Trophoblast cell (in vitro differentiated cells and primary cell): ENCODE data around the gene UPK1B. TPM values are rescaled to one million over a fixed set of nuclear protein-coding genes. Genes with fewer than 3 reads are reported as not detected.
"Not testable (repeated sequence)": the region's sequence is repeated elsewhere in the genome, so short reads cannot be mapped to it uniquely, and the experiment has no call there.

Experiments
- DNase-seq, 2 donors: peaks; one replicate each; pipeline ENCODE4 v3.0.0-alpha.2; 2016
- H2AFZ ChIP-seq: 2 replicates; pipeline ENCODE4 v1.6.1; 2013; ENCODE audit warnings: low read length, moderate library complexity, mild to moderate bottlenecking; ENCODE audit not compliant: insufficient read depth, poor library complexity
- H2AK5ac ChIP-seq: 2 replicates; pipeline ENCODE4 v1.6.1; 2013; ENCODE audit warnings: mild to moderate bottlenecking, low read length
- H2BK120ac ChIP-seq: 2 replicates; pipeline ENCODE4 v1.6.1; 2013; ENCODE audit warnings: low read length, mild to moderate bottlenecking, moderate library complexity; ENCODE audit not compliant: insufficient read depth, poor library complexity
- H2BK12ac ChIP-seq: 2 replicates; pipeline ENCODE4 v1.6.1; 2013; ENCODE audit warnings: mild to moderate bottlenecking, low read length, moderate library complexity
- H2BK5ac ChIP-seq: 2 replicates; pipeline ENCODE4 v1.6.1; 2013; ENCODE audit warnings: low read length, low read depth, moderate library complexity, mild to moderate bottlenecking; ENCODE audit not compliant: poor library complexity
- H3K14ac ChIP-seq: 2 replicates; pipeline ENCODE4 v1.6.1; 2013; ENCODE audit warnings: mild to moderate bottlenecking, low read length
- H3K18ac ChIP-seq: 2 replicates; pipeline ENCODE4 v1.6.1; 2013; ENCODE audit warnings: mild to moderate bottlenecking, low read length
- H3K23ac ChIP-seq: 2 replicates; pipeline ENCODE4 v1.6.1; 2013; ENCODE audit warnings: low read length
- H3K27ac ChIP-seq: 2 replicates; pipeline ENCODE4 v1.5.1; 2013; ENCODE audit warnings: low read depth, mild to moderate bottlenecking, inconsistent platforms, low read length, moderate library complexity
- H3K27me3 ChIP-seq: 2 replicates; pipeline ENCODE4 v1.6.1; 2013; ENCODE audit warnings: inconsistent platforms, mild to moderate bottlenecking, low read length, moderate library complexity; ENCODE audit not compliant: insufficient read depth
- H3K36me3 ChIP-seq, 2 experiments: 1 replicate in 1 of 2; 2 replicates in 1 of 2; pipeline ENCODE4 v1.6.1; 2013; ENCODE audit warnings: low read length in 2 of 2, mild to moderate bottlenecking in 2 of 2, moderate library complexity in 1 of 2; ENCODE audit not compliant: insufficient read depth in 2 of 2, control insufficient read depth in 1 of 2
- H3K4ac ChIP-seq: 2 replicates; pipeline ENCODE4 v1.6.1; 2013; ENCODE audit warnings: low read depth, mild to moderate bottlenecking, low read length, moderate library complexity
- H3K4me1 ChIP-seq, 2 experiments: 1 replicate in 1 of 2; 2 replicates in 1 of 2; pipeline ENCODE4 v1.6.1; 2013; ENCODE audit warnings: low read length in 2 of 2, mild to moderate bottlenecking in 2 of 2, moderate library complexity in 1 of 2; ENCODE audit not compliant: insufficient read depth in 2 of 2, control insufficient read depth in 1 of 2
- H3K4me2 ChIP-seq: 2 replicates; pipeline ENCODE4 v1.6.1; 2013; ENCODE audit warnings: inconsistent platforms, mild to moderate bottlenecking, low read length, moderate library complexity
- H3K4me3 ChIP-seq: 2 replicates; pipeline ENCODE4 v1.5.1; 2013; ENCODE audit warnings: mild to moderate bottlenecking, low read depth, low read length, inconsistent platforms
- H3K79me1 ChIP-seq: one replicate; pipeline ENCODE4 v1.6.1; 2013; ENCODE audit warnings: low read length
- H3K79me2 ChIP-seq: 2 replicates; pipeline ENCODE4 v1.6.1; 2013; ENCODE audit warnings: low read length, mild to moderate bottlenecking; ENCODE audit not compliant: control insufficient read depth, insufficient read depth, poor library complexity
- H3K9ac ChIP-seq: 2 replicates; pipeline ENCODE4 v1.6.1; 2013; ENCODE audit warnings: mild to moderate bottlenecking, low read length
- H3K9me3 ChIP-seq: 2 replicates; pipeline ENCODE4 v1.6.1; 2013; ENCODE audit warnings: low read depth, mild to moderate bottlenecking, control low read depth, inconsistent platforms, low read length; ENCODE audit not compliant: insufficient read depth
- H4K12ac ChIP-seq: 2 replicates; pipeline ENCODE4 v1.6.1; 2013; ENCODE audit warnings: low read depth, mild to moderate bottlenecking, low read length, moderate library complexity
- H4K8ac ChIP-seq: 2 replicates; pipeline ENCODE4 v1.6.1; 2013; ENCODE audit warnings: low read depth, mild to moderate bottlenecking, low read length, moderate library complexity
- H4K91ac ChIP-seq: one replicate; pipeline ENCODE4 v1.6.1; 2013; ENCODE audit warnings: low read depth, mild to moderate bottlenecking, low read length, moderate library complexity
- WGBS: extraction: QIAGEN DNeasy Blood & Tissue Kit; methylation state at CpG from one replicate; pipeline ENCODE4 v1.1.7; 2013; ENCODE audit warnings: missing lambda C conversion rate; ENCODE audit not compliant: insufficient read length, insufficient coverage; ENCODE audit errors: extremely low coverage; 5-methylcytosine and 5-hydroxymethylcytosine counted together
- polyA plus RNA-seq: library from polyadenylated mRNA; stranded (reverse); fragments of 200-250 nt; gene quantifications from 2 replicates; pipeline ENCODE4 v1.2.3, GENCODE V29; 2013

UPK1B gene
- polyA plus RNA-seq: 0.14 and 0.19 TPM in 2 replicates

DNA sequence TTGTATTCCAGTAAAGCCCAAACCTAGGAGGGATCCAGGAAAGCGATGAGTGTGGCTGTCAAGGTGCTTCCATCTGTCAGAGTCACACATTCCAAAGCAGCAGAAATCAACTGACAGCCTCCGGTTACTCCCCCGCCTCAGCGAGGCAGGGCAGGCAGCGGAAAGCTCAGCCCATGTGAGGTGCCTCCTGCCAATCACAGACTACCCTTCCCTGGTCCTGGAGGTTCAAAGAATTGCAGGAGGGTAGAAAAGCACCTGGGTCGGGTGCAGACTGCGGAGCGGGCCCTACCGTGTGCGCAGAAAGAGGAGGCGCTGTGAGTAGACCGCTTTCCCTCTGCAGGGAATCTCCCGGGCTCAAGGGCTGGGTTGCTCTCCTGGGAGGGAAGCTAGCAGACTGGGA, at the start of gene UPK1B:
Gene UPK1B, plus strand, starts transcription at position 274 of the 400 bp plus-strand sequence. CDS start 13,144 bp downstream, outside the sequence.
- no peaks in the 10 kb centered on the region for H3K4me1 ChIP-seq
- no peaks in the 10 kb centered on the region for H3K79me2 ChIP-seq
- H3K23ac ChIP-seq: no peak within 1 kb of the TSS
- no peak within 1 kb of the TSS for H2AFZ ChIP-seq
- no peak within 1 kb of the TSS for H3K14ac ChIP-seq
- H4K91ac ChIP-seq: no peak within 1 kb of the TSS
- no peak within 1 kb of the TSS for H3K9ac ChIP-seq
- no peak within 1 kb of the TSS for H2BK5ac ChIP-seq
- no peak within 1 kb of the TSS for H3K18ac ChIP-seq
- peak; percentile 51 to 81 for DNase-seq
- H2AK5ac ChIP-seq: no peak within 1 kb of the TSS
- WGBS: no CpG with 5 or more reads among the region's 13 CpGs
- H4K12ac ChIP-seq: no peak within 1 kb of the TSS
- H3K27me3 ChIP-seq: no peaks in the 10 kb centered on the region
- H3K27ac ChIP-seq: no peak within 1 kb of the TSS
- no peaks in the 10 kb centered on the region for H3K79me1 ChIP-seq
- H2BK120ac ChIP-seq: no peak within 1 kb of the TSS
- no peak within 1 kb of the TSS for H4K8ac ChIP-seq
- H2BK12ac ChIP-seq: no peak within 1 kb of the TSS
- H3K4me2 ChIP-seq: peak within 1 kb of the TSS; percentile 51
- H3K4me3 ChIP-seq: no peak within 1 kb of the TSS
- no peaks in the 10 kb centered on the region for H3K36me3 ChIP-seq
- H3K9me3 ChIP-seq: no peaks in the 10 kb centered on the region
- H3K4ac ChIP-seq: no peak within 1 kb of the TSS

DNA sequence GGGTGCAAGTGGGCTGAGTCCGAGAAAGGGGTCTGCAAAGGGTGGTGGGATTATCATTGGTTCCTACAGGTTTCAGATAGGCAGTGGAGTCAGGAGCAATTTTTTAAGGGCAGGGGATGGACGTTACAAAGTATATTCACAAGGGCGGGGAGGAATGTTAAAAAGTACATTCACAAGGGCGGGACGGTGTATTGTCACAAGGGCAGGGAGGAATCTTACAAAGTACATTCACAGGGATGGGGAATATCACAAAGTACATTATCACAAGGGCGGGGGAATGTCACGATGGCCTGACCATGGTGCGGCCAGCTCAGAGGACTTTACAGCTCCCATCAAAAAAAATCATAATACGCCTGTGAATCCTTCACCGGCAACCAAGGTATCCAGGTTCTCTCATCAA, 48.1 kb upstream of the UPK1B start:
- Histone ChIP-seq H2BK120ac (no peak overlapping the region), H3K79me2 (no peaks in the 10 kb centered on the region), H3K36me3 (no peaks in the 10 kb centered on the region), H3K4me3 (no peak overlapping the region), H3K9ac (no peak overlapping the region), H3K9me3 (no peaks in the 10 kb centered on the region), H3K4me1 (no peaks in the 10 kb centered on the region), H3K4me2 (no peak overlapping the region), H4K12ac (no peak overlapping the region), H3K27ac (no peak overlapping the region), H3K4ac (no peak overlapping the region), H2AFZ (no peak overlapping the region), H3K23ac (no peak overlapping the region), H3K79me1 (no peaks in the 10 kb centered on the region), H3K14ac (no peak overlapping the region), H4K91ac (no peak overlapping the region), H2BK5ac (no peak overlapping the region), H2BK12ac (no peak overlapping the region), H4K8ac (no peak overlapping the region), H3K27me3 (no peaks in the 10 kb centered on the region), H3K18ac (no peak overlapping the region), H2AK5ac (no peak overlapping the region)
- no peak for DNase-seq
- WGBS: no CpG with 5 or more reads among the region's 10 CpGs

DNA sequence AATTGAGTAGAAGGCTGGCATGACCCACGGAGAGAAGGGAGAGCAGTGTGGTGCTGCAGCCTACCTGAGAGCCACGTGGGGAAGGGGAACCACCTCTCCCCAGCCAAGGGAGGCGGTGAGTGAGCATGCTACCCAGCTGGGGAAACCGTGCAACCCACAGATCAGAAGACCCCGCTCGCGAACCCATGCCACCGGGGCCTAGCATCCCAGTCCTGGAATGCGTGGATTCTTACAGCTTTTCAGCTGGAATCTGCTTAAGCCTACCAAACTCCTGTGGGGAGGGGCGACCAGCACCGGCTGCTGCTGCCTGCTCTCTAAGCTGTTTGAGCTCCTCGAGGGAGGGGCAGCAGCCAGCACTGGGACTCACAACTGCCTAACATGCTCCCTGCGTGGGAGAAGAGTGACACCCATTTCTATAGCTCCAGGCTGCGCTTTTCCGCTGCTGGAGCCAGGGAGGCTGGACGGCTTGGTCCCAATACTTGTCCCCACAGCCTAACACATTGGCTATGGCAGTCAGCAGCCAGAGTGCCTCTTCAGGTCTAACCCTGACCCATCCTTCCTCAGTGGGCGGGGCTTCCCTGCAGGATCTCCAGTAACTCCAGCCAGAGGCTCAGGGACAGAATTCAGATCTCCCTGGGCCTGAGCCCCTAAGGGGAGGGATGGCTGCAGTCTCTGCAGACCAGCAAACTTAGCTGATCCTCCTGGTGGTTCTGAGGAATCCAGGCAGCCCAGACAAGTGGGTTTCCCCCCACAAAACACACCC, 47.5 kb upstream of the UPK1B start:
- Histone ChIP-seq H2BK120ac (no peak overlapping the region), H3K9ac (no peak overlapping the region), H3K79me1 (no peaks in the 10 kb centered on the region), H2AK5ac (no peak overlapping the region), H4K91ac (no peak overlapping the region), H4K12ac (no peak overlapping the region), H2BK5ac (no peak overlapping the region), H3K23ac (no peak overlapping the region), H3K79me2 (no peaks in the 10 kb centered on the region), H3K27me3 (no peaks in the 10 kb centered on the region), H2AFZ (no peak overlapping the region), H2BK12ac (no peak overlapping the region), H3K9me3 (no peaks in the 10 kb centered on the region), H3K4me3 (no peak overlapping the region), H3K14ac (no peak overlapping the region), H3K4ac (no peak overlapping the region), H3K18ac (no peak overlapping the region), H4K8ac (no peak overlapping the region), H3K27ac (no peak overlapping the region), H3K36me3 (no peaks in the 10 kb centered on the region), H3K4me1 (no peaks in the 10 kb centered on the region), H3K4me2 (no peak overlapping the region)
- no CpG with 5 or more reads among the region's 17 CpGs for WGBS
- DNase-seq: no peak

GRCh38 chr3:119130291-119130690, 43.1 kb upstream of the UPK1B start:
- H3K4ac ChIP-seq, H2AK5ac ChIP-seq, H3K14ac ChIP-seq, H4K12ac ChIP-seq, H2BK120ac ChIP-seq, H2AFZ ChIP-seq, H3K27me3 ChIP-seq, H3K79me2 ChIP-seq, H3K9ac ChIP-seq, DNase-seq, H3K4me3 ChIP-seq, H4K8ac ChIP-seq, H3K79me1 ChIP-seq, H3K36me3 ChIP-seq, H2BK12ac ChIP-seq, H3K4me1 ChIP-seq, H2BK5ac ChIP-seq, H3K9me3 ChIP-seq, H3K27ac ChIP-seq, H3K23ac ChIP-seq, H3K18ac ChIP-seq, H4K91ac ChIP-seq, H3K4me2 ChIP-seq: not testable (repeated sequence)
- no CpG with 5 or more reads among the region's 7 CpGs for WGBS
